ENCODE results near the gene PTPRG.
A peak's percentile ranks its signal among the peaks of the same experiment; 100 is the strongest.

The PTPRG gene

GRCh38 chr3:61631108-61631769, 69.9 kb downstream of the PTPRG start:
- no peak overlapping the region for H3K27ac ChIP-seq
- H3K79me2 ChIP-seq (ENCODE audit: insufficient read depth, low read depth) = no peaks in the 10 kb centered on the region
- peak overlapping the region; percentile 76 for H3K4me2 ChIP-seq
- H3K36me3 ChIP-seq (ENCODE audit: insufficient read depth) = no peaks in the 10 kb centered on the region
- H4K20me1 ChIP-seq (ENCODE audit: insufficient read depth) = no peaks in the 10 kb centered on the region
- peaks cover 86% of the 10 kb centered on the region for H3K4me1 ChIP-seq (ENCODE audit: low read depth, poor library complexity, severe bottlenecking)
- H3K9ac ChIP-seq = no peak overlapping the region
- H2AFZ ChIP-seq (ENCODE audit: low read depth) = no peak overlapping the region
- no peak overlapping the region for H3K4me3 ChIP-seq (IDR thresholded peaks at IDR 0.05; ENCODE audit: insufficient read depth, low read depth, low read length)
- no peak for TF ChIP-seq CTCF (conservative IDR thresholded peaks at IDR 0.05; ENCODE audit: low read depth, low read length)
- no peaks in the 10 kb centered on the region for H3K27me3 ChIP-seq (ENCODE audit: insufficient read depth, low read depth)

- H3K79me2 ChIP-seq (ENCODE audit: insufficient read depth, low read depth) = no peaks in the 10 kb centered on the region
Observed at GRCh38 chr3:61632568-61633175, 71.3 kb downstream of the PTPRG start.

GRCh38 chr3:61634678-61635077, 73.3 kb downstream of the PTPRG start:
- H3K9ac ChIP-seq = no peak overlapping the region
- H3K27ac ChIP-seq = no peak overlapping the region
- H3K4me1 ChIP-seq (ENCODE audit: low read depth, poor library complexity, severe bottlenecking) = peaks cover 100% of the 10 kb centered on the region
- no peaks in the 10 kb centered on the region for H4K20me1 ChIP-seq (ENCODE audit: insufficient read depth)
- H3K4me2 ChIP-seq = no peak overlapping the region
- H3K79me2 ChIP-seq (ENCODE audit: insufficient read depth, low read depth) = no peaks in the 10 kb centered on the region
- H3K4me3 ChIP-seq (IDR thresholded peaks at IDR 0.05; ENCODE audit: insufficient read depth, low read depth, low read length) = no peak overlapping the region
- H2AFZ ChIP-seq (ENCODE audit: low read depth) = no peak overlapping the region
- TF ChIP-seq CTCF (conservative IDR thresholded peaks at IDR 0.05; ENCODE audit: low read depth, low read length) = no peak
- H3K27me3 ChIP-seq (ENCODE audit: insufficient read depth, low read depth) = no peaks in the 10 kb centered on the region
- H3K36me3 ChIP-seq (ENCODE audit: insufficient read depth) = no peaks in the 10 kb centered on the region

More at GRCh38 chr3:61632568-61633175, 71.3 kb downstream of the PTPRG start:
- H3K4me1 ChIP-seq (ENCODE audit: low read depth, poor library complexity, severe bottlenecking) = peaks cover 97% of the 10 kb centered on the region
- H2AFZ ChIP-seq (ENCODE audit: low read depth) = no peak overlapping the region
- H3K9ac ChIP-seq = no peak overlapping the region
- H3K36me3 ChIP-seq (ENCODE audit: insufficient read depth) = no peaks in the 10 kb centered on the region
- H3K27me3 ChIP-seq (ENCODE audit: insufficient read depth, low read depth) = no peaks in the 10 kb centered on the region
- H4K20me1 ChIP-seq (ENCODE audit: insufficient read depth) = no peaks in the 10 kb centered on the region
- H3K27ac ChIP-seq = no peak overlapping the region
- TF ChIP-seq CTCF (conservative IDR thresholded peaks at IDR 0.05; ENCODE audit: low read depth, low read length) = no peak
- H3K4me3 ChIP-seq (IDR thresholded peaks at IDR 0.05; ENCODE audit: insufficient read depth, low read depth, low read length) = no peak overlapping the region
- H3K4me2 ChIP-seq = peak overlapping the region; percentile 76

GRCh38 chr3:61637088-61638051, 76.0 kb downstream of the PTPRG start:
- Histone ChIP-seq H3K4me2 (peak overlapping the region; percentile 92), H3K27ac (peak overlapping the region; percentile 83), H2AFZ (ENCODE audit: low read depth) (no peak overlapping the region; the same call in 1 of the 2 replicates), H3K27me3 (ENCODE audit: insufficient read depth, low read depth) (no peaks in the 10 kb centered on the region), H3K36me3 (ENCODE audit: insufficient read depth) (no peaks in the 10 kb centered on the region), H3K79me2 (ENCODE audit: insufficient read depth, low read depth) (no peaks in the 10 kb centered on the region), H3K4me1 (ENCODE audit: low read depth, poor library complexity, severe bottlenecking) (peaks cover 73% of the 10 kb centered on the region), H3K9ac (peak overlapping the region; percentile 31; the same call in 1 of the 2 replicates), H4K20me1 (ENCODE audit: insufficient read depth) (no peaks in the 10 kb centered on the region), H3K4me3 (IDR thresholded peaks at IDR 0.05; ENCODE audit: insufficient read depth, low read depth, low read length) (peak overlapping the region; percentile 28)
- TF ChIP-seq CTCF (conservative IDR thresholded peaks at IDR 0.05; ENCODE audit: low read depth, low read length) = no peak
